HG03378 (cell line): ENCODE data around the gene C2orf66.

Experiments used
- ATAC-seq: cut with Tn5 transposase; IDR thresholded peaks from one replicate; pipeline ENCODE4 v1.9.1; 2021; ENCODE audit warnings: mild to moderate bottlenecking, moderate library complexity; ENCODE audit not compliant: unreplicated experiment

C2orf66 gene

DNA sequence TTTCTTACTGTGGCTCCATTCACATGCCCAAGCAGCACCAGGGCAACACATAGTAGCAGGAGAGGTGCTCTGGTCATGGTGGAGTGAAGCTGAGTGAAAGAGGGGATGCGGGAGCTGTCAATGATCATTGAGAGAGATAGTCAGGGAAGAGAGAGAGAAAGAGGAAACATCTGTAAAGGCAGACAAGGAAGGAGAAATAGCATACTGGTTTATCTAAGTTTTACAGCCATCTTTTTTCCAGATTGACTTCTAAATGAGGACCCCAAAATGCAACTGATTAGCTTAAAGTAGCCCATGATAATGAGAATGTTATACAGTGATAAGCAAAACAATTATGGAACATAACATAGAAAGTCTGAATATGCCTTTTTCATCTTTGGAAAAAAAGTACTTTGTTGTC lies at the start of gene C2orf66:
Gene C2orf66, minus strand, starts transcription at position 96 of the 400 bp plus-strand sequence. Its CDS starts 19 bp downstream, at position 77.
- ATAC-seq, result no peak

DNA sequence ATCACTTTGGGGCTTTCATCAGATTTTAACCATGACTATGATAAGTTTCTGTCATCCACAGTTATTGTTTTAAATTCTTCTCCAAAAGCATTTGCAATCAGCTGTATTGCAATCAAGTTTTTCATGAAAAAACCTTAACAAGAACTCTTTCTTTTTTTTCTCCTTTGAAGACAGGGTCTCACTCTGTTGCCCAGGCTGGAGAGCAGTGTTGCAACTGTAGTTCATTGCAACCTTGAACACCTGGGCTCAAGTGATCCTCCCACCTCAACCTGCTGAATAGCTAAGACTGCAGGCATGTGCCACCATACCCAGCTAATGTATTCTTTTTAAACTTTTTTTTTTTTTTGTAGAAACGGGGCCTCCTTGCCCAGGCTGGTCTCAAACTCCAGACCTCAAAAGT lies 45.5 kb upstream of the C2orf66 start:
- ATAC-seq, result no peak

DNA sequence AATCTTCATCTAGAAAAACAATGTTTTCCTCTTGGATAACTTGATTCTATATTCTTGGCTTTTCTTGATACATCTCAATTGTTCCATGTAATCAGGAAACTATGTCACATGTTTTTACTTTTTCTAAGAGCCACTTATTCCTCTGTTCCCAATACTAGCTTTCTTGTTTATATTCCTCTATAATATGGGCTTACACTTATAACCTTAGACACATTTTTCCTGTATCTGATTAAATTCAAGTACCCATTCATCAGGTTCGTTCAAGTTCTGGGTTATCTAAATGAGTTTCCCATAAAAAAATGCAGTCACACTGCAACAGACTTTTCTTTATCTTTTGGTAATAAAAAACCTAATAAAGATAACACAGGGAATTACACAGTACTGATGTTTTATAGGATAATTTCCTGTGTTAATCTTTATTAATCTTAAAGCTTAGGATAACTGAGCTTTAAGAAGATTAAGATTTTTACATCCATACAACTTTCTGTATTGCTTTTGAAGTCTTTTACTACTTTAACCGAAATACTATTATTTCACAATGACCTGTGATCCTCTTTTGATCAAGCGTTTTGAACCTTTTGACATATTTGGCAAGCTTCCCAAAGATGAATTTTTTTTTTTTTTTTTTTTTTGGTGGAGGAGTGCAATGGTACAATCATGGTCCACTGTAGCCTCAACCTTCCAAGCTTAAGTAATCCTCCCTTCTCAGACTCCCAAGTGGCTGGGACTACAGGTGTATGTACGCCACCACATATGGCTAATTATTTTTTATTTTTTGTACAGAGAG lies 44.3 kb upstream of the C2orf66 start:
- no peak for ATAC-seq

DNA sequence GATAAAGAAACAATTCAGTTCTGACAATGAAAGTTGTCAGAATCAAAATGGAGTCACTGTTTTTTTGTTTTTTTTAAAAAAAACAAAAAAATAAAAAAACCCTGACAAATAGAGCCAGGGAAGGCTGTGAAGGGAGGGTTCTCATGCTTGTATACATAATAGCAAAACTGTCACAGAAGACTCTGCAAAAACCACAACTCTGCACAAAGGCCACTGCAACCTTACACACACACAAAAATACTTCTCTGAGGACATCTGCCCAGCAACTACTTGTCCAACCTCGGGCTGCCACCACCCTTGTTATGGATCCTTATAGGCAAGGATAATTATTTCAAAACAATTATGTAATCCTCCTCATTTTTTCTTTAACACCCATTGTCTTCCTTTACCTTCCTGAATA lies 41.9 kb upstream of the C2orf66 start:
- no peak for ATAC-seq

DNA sequence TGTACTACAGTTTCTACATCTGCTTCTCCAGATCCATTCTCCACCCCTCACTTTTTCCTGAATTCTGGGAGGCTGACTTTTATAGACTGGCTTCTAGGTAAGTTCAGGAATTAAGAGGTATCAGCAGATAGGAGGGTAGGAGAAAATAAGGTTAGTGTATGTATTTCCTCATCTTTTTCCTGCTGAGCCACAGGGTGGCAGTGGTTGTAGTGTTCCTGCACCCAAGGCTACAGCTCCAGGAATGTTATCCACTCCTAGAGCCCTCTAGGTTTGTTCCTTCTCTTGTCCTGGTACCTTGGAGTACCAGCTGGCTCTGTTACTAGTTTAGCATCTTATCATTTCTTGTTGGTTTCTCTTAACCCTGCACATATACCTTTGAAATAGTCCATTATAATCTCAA lies 40.7 kb upstream of the C2orf66 start:
- ATAC-seq, result no peak

DNA sequence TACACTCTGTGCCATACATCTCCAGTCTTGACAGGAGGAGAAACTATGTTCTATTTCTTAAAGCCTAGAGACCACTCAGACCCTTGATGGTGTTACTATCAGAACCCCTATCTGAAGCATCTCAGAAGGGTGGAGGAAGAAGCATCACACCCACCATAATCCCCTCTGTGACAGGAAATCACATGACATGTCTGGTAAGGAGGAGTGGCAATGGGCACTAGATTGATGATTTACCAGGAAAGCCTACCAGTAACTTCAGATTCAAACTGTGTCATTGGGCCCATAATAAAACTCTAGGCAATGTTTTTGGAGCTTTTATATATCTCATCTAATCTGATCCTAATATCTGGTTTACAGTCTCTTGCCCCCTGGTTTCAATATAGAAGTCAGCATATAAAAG lies 37.1 kb upstream of the C2orf66 start:
- ATAC-seq, result no peak

DNA sequence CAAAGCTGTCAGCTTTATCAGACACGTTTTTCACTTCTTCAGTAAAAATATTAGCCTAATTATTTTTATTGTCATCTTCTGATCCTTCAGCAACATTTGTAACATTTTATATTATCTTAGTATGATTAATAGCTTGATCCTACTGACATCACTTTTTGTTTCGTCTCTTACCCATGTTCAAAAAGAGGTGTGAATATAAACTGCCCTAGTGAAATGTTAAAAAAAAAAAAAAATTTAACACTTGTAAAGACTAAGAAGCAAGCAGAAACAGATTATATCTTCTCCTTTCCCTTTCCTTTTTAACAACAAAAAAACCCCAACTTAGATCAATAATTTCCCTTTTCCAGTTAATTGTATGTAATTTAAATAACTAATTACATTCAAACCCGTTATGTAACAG lies 36.2 kb upstream of the C2orf66 start:
- ATAC-seq, result no peak

DNA sequence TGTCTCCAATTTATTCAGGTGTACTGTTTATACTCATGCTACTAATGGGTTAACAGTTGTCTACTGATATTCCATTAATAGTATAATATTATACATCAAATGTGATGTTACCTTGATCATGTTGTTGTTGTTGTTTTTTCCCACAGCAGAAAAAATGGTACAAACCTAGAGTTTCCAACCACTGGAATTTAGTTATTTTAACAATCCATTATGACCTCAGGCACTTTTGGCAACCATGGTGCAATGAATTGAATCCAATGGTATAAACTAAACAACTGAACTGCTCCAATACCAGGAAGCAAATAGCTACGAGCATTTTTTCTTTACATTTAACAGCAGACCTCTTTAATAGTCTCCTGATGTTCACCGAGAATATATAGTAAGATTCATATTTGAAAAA lies 31.0 kb upstream of the C2orf66 start:
- ATAC-seq, result no peak

DNA sequence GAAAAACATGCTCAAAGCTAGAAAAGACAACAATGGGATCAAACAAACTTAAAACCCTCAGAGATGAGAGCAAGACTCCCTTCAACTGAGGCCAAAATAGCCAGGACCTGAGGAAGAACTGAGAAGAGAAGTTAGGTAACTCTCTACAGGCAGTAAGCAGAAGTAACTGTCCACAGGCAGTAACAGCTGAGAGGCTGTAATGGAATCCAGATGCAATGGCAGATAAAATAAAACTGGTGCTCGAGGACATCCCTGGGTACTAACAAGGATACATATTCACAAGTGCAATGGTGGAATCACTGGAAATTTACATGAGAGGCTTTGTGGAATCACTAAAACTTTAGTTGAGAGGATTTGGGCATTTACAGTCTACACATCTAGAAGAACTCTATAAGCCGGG lies 30.4 kb upstream of the C2orf66 start:
- ATAC-seq, result no peak

DNA sequence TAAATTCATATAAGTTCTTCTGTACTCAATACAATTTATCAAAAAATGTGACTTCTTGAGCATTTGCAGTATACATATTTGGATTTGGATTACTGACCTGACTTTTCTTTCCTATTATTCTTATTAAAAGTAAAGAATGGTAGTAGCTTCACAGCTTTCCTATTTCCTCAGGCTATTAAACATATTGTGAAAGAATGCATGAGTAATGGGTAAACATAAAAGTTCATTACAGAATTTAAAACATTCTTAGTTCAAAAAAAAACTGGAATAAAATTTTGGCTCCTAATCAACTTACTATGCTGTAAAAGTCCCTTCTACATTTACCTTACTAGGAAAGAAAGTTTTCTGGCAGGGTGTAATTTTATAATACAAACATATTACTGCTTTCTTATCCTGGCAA lies 27.3 kb upstream of the C2orf66 start:
- ATAC-seq, result no peak

DNA sequence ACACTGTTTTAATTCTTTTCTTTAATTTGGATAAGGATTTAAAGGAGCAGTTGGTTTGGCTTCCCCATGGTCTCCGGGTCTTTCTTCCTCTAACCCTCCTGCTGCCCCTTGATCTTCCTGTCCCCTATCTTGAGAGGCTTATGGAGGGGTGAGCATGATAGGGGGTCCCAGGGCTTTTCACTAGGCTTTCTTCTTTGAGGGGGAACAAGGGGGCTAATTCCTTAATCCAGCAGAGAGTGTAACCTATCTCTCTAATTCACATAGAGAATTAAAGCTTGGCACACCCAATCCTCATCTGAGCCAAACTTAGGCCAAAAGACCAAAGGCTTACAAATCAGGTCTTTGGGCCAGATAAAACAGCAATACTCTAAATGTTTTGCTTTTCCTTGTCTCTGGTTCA lies 21.5 kb upstream of the C2orf66 start:
- ATAC-seq, result no peak

DNA sequence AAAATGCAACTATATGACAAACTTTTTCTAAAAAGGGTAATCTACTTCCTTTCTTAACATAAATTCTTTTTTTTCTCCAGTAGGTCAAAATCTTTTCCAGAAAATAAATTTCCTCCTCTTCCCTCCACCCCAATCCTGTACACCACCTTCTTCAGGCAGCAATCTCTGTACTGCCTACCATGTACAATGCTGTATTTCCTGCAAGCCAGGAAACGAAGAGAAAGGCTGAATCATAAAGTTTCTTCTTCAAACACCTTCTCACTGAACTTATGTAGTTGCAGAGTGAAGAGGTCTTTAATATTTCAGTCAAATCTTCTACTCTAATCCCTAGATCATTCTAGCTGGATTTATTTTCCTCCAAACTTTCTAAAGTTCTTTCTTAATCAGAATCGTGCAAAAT lies 18.2 kb upstream of the C2orf66 start:
- ATAC-seq, result no peak

DNA sequence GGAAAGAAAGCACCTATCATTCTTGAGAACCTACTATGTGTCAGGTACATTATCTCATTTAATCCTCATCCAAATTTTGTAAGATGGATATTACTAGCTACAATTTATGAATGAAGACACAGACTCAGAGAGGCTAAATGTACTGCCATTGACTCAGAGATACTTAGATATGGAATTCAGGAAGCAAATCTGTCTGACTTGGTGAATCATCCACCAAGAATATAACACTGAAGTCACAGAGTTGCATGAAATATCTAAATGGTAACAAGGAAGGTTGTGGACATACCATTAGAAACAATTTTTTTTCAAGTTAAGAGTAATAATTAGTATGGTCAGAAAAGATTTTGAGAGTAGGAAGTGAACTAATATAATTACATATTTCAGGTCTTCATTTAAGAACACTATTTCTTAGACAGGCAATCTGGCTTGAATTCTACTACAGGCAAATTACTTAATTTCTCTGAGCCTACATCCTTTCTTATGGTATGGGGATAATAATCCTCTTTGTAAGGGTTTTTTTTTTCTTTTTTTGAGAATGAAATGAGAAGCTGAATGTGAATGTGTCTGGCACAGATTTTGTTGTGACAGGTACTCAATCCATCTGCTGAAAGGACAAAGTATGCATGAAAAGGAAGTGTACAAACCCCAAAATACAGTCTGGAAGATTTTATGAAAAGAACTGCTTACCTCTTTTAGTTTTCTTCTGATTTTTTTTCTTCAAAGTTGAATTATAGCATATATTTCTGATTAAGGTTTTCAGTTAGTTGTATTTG lies 14.8 kb upstream of the C2orf66 start:
- ATAC-seq, result no peak

DNA sequence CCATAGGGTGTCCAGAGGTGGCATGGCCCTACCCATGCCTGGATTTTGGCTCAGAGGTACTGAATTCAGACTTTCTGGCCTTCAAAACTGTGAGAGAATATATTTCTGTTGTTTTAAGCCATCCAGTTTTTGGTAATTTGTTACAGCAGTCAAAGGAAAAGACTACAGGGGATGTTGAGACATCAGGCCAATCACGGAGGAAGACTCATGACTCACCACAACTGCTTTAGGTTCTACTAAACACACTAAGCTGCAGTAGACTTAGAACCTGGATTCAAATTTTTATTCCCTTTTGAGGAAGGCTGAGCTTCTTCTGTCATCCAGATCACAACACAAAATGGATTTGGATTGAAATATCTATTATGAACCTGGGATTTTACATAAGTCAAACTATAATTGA lies 12.0 kb upstream of the C2orf66 start:
- no peak for ATAC-seq

DNA sequence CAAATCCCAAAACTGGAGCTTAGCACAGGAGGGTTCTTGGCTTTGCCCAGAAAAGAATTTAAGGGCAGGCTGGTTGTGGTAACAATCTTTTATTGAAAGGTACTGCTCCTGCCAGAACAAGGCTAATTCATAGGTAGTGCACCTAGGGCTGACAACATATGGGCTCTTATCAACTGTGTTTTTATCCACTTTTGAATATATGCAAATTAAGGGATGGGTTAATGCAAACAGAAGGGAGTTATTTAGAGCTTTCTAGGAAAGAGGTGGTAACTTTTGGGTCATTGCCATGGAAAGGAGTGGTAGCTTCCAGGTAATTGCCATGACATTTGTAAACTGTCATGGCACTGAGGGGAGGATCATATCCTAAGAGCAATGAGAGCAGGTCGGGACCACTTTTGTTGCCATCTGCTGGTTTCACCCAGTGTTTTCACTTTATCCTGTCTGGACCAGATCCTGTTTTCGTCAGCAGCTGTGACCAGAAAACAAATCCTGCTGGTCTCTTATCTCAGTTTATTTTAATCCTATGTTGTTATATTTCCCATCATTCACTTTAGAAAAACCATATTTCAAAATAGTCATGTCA lies 981 bp downstream of the C2orf66 start:
- no peak for ATAC-seq

DNA sequence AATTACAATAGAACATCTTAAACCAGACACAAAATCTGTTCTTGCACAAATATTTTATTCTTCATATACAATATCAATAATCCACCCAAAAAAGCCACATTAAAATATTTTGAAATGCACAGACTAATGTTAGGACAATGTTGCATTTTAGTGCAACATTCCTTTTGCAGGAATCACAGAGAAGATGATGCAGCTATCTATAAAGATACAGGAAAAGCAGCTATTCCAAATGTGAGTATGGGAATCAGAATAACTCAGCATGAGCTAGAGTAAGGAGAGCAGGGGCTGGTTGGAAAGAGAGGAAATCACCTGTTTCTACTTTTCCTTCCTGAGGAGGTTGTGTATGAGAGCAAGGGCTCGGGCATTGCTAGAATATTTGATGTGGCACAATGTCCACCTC lies 4.8 kb downstream of the C2orf66 start:
- no peak for ATAC-seq

DNA sequence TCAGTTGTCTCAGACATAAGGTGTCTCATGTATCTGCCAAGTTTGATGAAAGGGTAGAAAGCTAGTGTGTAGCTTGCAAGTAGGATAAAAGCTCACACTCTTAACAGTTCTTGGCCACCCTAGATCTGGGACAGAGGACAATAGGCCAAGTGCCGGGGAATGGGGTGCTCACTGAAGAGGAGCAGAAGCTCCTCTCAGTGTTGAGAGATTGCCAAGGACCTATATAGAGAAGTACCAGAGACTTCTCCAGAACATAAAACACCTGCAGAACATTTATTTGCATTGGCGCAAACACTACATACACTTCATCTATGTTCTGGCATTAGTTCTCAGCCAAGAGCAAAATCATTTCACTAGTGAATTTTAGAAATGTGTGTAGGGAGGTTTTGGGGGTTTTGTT lies 6.8 kb downstream of the C2orf66 start:
- ATAC-seq, result no peak

DNA sequence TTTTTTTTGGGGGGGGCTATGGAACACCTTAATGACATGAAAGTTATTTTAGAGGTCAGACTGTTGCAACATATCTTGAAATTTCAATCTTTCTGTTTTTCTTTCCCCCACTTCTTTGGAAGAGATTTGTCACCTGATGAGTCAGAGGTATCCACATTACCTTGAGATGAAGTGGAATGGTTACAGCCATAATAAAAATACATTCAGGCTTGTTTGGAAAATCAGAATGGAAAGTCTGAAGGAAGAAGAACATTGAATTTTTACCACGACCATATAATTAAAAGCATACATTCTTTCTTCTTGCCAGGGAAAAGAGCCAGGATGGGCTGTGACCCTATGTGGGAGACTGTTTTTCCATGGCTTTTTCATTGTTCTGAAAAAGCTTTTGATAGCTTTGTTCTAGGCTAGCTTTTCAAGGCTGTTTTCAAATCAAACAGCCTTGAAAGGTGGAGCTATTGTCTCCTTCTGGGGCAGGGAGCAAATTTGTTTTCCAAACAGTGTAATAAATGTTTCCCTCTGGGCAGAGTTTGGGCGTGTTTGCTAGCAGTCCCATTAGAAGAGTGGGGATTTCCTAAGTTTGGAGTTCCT lies 7.4 kb downstream of the C2orf66 start:
- no peak for ATAC-seq

DNA sequence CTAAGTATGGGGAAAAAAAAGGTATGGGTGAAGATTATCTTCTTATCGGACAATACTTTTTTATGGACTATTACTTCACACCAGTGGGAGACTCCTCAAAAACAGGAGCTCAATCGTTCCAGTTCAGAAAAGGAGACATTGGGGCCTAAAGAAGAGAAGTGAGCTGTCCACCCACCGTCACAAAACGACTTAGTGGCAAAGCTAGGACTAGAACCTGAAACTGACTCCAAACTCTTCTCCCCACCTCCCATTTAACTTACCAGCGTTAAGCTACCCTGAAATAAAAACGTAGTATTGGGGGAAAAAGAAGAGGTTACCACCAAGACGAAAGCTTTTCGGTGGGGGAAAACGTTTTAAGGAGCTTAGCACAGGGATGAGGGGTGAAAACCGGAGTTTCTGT lies 10.2 kb downstream of the C2orf66 start:
- peak; percentile 3 for ATAC-seq

DNA sequence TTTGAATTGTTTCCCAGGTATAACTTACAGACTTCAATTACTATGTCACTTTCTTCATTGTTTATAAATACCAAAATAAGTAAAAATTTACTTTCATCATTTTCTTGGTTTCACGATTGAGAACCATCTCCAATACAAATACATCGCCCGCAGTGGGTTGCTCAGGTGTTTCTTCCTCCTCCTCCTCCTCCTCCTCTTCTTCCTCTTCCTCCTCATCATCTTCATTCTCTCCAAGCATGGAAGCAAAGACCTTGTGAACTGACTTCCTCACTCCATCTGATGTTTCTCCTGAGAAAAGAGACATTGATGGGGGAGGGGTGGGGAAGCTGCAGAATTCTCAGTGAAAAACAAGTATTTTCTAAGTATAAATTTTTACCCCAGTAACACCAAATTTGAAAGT lies 16.3 kb downstream of the C2orf66 start:
- ATAC-seq, result no peak

DNA sequence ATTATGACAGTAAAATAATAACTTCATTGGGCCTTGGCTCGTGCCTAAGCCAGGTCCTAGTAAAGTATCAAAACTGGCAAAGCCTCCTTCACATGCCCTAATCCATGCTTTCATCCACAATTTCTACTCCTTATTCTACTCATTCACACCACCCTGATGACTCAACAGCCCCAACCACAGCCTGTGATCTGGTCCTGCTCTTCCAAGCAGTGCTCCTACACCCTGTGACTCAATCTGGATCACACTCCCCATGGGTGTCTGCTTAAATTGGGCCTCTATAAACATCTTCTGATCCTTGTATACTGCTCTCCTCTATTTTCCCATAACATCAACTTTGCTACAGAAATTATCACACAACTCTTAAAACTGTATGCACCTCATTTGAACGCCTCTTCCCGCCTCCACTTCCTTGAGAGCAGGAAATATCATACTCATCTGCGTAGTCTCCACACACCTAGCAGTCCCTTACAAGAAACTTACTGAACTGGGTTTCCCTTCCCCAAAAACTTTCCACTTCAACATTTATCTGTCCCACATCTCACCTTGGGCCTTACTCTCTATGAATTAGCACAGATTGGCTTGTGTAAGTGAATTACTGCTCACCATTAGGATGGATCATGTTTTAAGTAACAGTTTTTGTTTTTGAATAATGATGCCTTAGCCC lies 25.6 kb downstream of the C2orf66 start:
- no peak for ATAC-seq
